22Rv1 (cell line): Measurements from ENCODE around the gene TRAPPC10.

Source experiments
- H3K27ac ChIP-seq: fragments of 450-650 bp; 2 replicates; pipeline ENCODE4 v1.5.1; 2017
- CTCF ChIP-seq: fragments of 450-650 bp; IDR thresholded peaks from 2 replicates; pipeline ENCODE4 v1.5.1; 2017; ENCODE audit warnings: mild to moderate bottlenecking
- ZFX ChIP-seq: fragments of 450-650 bp; IDR thresholded peaks from 2 replicates; pipeline ENCODE4 v1.6.1; 2017; ENCODE audit warnings: antibody characterized with exemption, borderline replicate concordance

Gene TRAPPC10

GRCh38 chr21:44087426-44088400, 75.6 kb downstream of the TRAPPC10 start:
- no peak for TF ChIP-seq CTCF
- H3K27ac ChIP-seq: no peak overlapping the region

GRCh38 chr21:44088401-44088780, 76.3 kb downstream of the TRAPPC10 start:
- H3K27ac ChIP-seq: no peak overlapping the region
- no peak for TF ChIP-seq CTCF
- TF ChIP-seq ZFX: no peak

DNA sequence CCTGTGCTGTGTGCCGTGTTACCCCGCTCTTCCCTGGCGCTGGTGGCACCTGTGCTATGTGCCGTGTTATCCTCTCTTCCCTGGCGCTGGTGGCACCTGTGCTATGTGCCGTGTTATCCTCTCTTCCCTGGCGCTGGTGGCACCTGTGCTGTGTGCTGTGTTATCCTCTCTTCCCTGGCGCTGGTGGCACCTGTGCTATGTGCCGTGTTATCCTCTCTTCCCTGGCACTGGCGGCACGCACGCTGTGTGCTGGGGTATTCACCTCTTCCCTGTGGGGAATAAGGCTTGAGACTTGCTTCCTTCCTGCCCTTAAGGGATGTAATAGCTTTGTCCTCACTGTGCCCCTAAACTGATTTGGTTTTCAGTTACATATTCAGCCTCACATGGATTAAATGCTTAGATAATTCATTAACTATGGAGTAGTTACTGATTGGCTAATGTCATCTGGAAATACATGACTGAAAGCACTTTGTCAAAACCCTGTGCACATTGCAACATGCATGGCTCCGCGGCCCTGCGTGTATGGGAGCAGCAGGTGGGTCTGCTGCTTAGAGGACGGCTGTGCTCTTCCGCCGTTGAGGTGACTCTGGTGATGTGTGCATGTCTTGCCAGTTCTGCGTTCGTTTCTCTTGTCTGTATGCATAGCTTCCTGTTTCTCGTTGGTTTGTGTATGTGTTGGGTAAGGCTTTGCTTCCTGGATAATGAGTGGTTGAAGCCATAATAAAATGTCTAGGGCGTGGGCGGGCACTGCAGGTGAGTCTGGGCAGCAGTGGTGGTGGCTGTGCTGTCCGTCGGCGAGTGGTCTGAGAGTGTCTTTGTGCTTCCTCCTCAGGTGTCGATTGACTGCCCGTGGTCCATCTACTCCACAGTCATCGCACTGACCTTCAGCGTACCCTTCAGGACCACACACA, 77.1 kb downstream of the TRAPPC10 start:
- H3K27ac ChIP-seq: no peak overlapping the region
- TF ChIP-seq CTCF (no peak), ZFX (no peak)

GRCh38 chr21:44090325-44090724, 78.2 kb downstream of the TRAPPC10 start:
- no peak for TF ChIP-seq CTCF

GRCh38 chr21:44092211-44092610, 80.1 kb downstream of the TRAPPC10 start:
- no peak overlapping the region for H3K27ac ChIP-seq
- TF ChIP-seq CTCF (no peak), ZFX (no peak)

More at GRCh38 chr21:44090325-44090724, 78.2 kb downstream of the TRAPPC10 start:
- H3K27ac ChIP-seq: no peak overlapping the region

DNA sequence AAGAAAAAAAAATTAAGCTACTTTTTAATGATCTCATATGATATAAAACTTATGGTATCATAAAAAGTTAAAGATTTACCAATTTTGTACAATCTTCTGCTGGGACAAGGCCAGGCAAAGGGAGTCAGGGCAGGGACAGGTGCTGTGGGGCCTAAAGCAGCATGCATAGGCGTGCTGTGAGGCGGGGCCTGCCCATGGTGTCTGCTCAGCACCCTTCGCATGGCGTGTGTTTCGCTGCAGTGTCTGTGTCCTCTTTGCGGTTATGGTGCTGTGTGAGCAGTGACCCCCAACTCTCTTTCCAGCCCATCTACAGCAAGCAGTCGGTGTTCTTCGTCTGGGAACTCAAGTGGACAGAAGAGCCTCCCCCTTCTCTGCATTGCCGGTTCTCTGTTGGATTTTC, 81.7 kb downstream of the TRAPPC10 start:
- no peak overlapping the region for H3K27ac ChIP-seq
- TF ChIP-seq ZFX: no peak
- TF ChIP-seq CTCF: no peak
